ENCODE results near the gene BEST1.

GRCh38 chr11:61905067-61905696, 45.0 kb upstream of the BEST1 start:
- TF ChIP-seq CTCF (IDR thresholded peaks at IDR 0.05; ENCODE audit: borderline replicate concordance, extremely low read depth, low read length, poor library complexity, severe bottlenecking) (no peak), EZH2 (IDR thresholded peaks at IDR 0.05; ENCODE audit: borderline replicate concordance, low read depth, low read length, severe bottlenecking) (no peak)

Data from DND-41 (cell line).